ENCODE results near the gene IL17RC.

DNA sequence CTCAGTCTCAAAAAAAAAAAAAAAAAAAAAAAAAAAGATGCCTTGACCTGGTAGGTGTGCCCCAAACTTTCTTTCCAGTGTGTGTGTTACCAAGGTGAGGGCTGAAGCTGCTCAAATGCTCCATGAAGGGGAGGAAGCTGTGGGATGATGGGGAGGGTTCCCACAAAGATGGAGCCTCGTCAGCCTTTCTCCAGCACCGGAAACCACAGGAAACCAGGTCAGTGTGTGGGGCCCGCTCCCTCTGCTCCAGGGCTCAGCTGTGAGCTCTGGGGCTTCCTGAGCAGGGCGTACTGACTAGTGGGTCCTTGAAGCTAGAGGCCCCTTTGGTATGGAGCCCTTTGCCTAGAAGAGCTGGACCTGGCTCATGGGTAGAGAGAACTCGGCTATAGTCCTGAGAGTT is 14.9 kb upstream of the IL17RC start:
- TF ChIP-seq, protein P1, sequence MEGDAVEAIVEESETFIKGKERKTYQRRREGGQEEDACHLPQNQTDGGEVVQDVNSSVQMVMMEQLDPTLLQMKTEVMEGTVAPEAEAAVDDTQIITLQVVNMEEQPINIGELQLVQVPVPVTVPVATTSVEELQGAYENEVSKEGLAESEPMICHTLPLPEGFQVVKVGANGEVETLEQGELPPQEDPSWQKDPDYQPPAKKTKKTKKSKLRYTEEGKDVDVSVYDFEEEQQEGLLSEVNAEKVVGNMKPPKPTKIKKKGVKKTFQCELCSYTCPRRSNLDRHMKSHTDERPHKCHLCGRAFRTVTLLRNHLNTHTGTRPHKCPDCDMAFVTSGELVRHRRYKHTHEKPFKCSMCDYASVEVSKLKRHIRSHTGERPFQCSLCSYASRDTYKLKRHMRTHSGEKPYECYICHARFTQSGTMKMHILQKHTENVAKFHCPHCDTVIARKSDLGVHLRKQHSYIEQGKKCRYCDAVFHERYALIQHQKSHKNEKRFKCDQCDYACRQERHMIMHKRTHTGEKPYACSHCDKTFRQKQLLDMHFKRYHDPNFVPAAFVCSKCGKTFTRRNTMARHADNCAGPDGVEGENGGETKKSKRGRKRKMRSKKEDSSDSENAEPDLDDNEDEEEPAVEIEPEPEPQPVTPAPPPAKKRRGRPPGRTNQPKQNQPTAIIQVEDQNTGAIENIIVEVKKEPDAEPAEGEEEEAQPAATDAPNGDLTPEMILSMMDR (conservative IDR thresholded peaks at IDR 0.05 in 1 of 2, IDR thresholded peaks at IDR 0.05 in 1 of 2; ENCODE audit: low read depth in 1 of 2, low read length in 2 of 2): no peak
- TF ChIP-seq EZH2 (IDR thresholded peaks at IDR 0.05; ENCODE audit: low read length, missing control alignments): no peak
